DND-41 (cell line): ENCODE data around the gene EHD1.

Experiments used
- ATAC-seq: fragments of 200-7000 bp; cut with Tn5 transposase; 3 replicates; pipeline ENCODE4 v1.9.1; 2021; ENCODE audit warnings: low read depth; ENCODE audit not compliant: insufficient read depth
- DNase-seq: peaks from one replicate; pipeline ENCODE4 v3.0.0-alpha.2; 2020
- H2AFZ ChIP-seq: 2 replicates; pipeline ENCODE4 v1.6.0; 2012; ENCODE audit warnings: low read depth, low read length
- H3K27ac ChIP-seq: 2 replicates; pipeline ENCODE4 v1.5.1; 2012; ENCODE audit warnings: low read length, inconsistent platforms
- H3K27me3 ChIP-seq: fragments of 200-600 bp; sonication (generic); 2 replicates; pipeline ENCODE4 v1.6.0; 2012; ENCODE audit warnings: low read length, mild to moderate bottlenecking, inconsistent platforms; ENCODE audit not compliant: insufficient read depth, poor library complexity
- H3K36me3 ChIP-seq: 2 replicates; pipeline ENCODE4 v1.5.1; 2012; ENCODE audit warnings: low read length, inconsistent platforms; ENCODE audit not compliant: insufficient read depth
- H3K4me1 ChIP-seq: 2 replicates; pipeline ENCODE4 v1.5.1; 2012; ENCODE audit warnings: mild to moderate bottlenecking, low read length; ENCODE audit not compliant: insufficient read depth
- H3K4me2 ChIP-seq: 2 replicates; pipeline ENCODE4 v1.6.0; 2012; ENCODE audit warnings: mild to moderate bottlenecking, moderate library complexity, low read length, inconsistent platforms; ENCODE audit not compliant: insufficient read depth
- H3K4me3 ChIP-seq, 2 experiments: fragments of 200-600 bp in 1 of 2; shearing (Covaris generic) in 1 of 2; 2 replicates each; pipeline ENCODE4 v1.5.1; 2012 to 2016; ENCODE audit warnings: inconsistent platforms in 2 of 2, low read length in 2 of 2, mild to moderate bottlenecking in 2 of 2, low read depth in 1 of 2, moderate library complexity in 1 of 2
- H3K79me2 ChIP-seq: 2 replicates; pipeline ENCODE4 v1.6.0; 2012; ENCODE audit warnings: low read length, inconsistent platforms; ENCODE audit not compliant: insufficient read depth
- H3K9ac ChIP-seq: 2 replicates; pipeline ENCODE4 v1.6.0; 2012; ENCODE audit warnings: low read depth, mild to moderate bottlenecking, inconsistent platforms, low read length, moderate library complexity
- H3K9me3 ChIP-seq: 2 replicates; pipeline ENCODE4 v1.5.1; 2012; ENCODE audit warnings: low read length, moderate library complexity, mild to moderate bottlenecking, inconsistent platforms; ENCODE audit not compliant: insufficient read depth, severe bottlenecking
- H4K20me1 ChIP-seq: 2 replicates; pipeline ENCODE4 v1.6.0; 2012; ENCODE audit warnings: low read length; ENCODE audit not compliant: insufficient read depth
- CTCF ChIP-seq: IDR thresholded peaks from 2 replicates; pipeline ENCODE4 v1.5.1; 2012; ENCODE audit warnings: borderline replicate concordance, low read length, moderate library complexity, mild to moderate bottlenecking; ENCODE audit not compliant: poor library complexity, severe bottlenecking; ENCODE audit errors: extremely low read depth
- EZH2 ChIP-seq: IDR thresholded peaks from 3 replicates; pipeline ENCODE4 v1.6.1; 2012; ENCODE audit warnings: borderline replicate concordance, low read depth, mild to moderate bottlenecking, moderate library complexity, low read length, inconsistent platforms; ENCODE audit not compliant: severe bottlenecking

EHD1 gene

GRCh38 chr11:64809781-64810241 lies 68.6 kb downstream of the EHD1 start:
- TF ChIP-seq CTCF (no peak), EZH2 (no peak)
- H3K27ac ChIP-seq: peak overlapping the region; percentile 73
- peaks cover 36% of the 10 kb centered on the region for H3K36me3 ChIP-seq
- H4K20me1 ChIP-seq: 0 out of 2 replicates have a peak, but pooled peaks cover 6% of the 10 kb centered on the region
- peaks cover 18% of the 10 kb centered on the region for H3K79me2 ChIP-seq
- peaks cover 42% of the 10 kb centered on the region for H3K4me1 ChIP-seq
- H3K4me2 ChIP-seq: peak overlapping the region; percentile 92
- peak overlapping the region; percentile 98 for H2AFZ ChIP-seq
- no peaks in the 10 kb centered on the region for H3K9me3 ChIP-seq
- DNase-seq (no peak), ATAC-seq (peak; percentile 5; the same call in 2 of the 3 replicates)
- H3K9ac ChIP-seq: peak overlapping the region; percentile 74
- peak overlapping the region; percentile 81 to 83; a peak in 3 of 4 replicates for H3K4me3 ChIP-seq
- no peaks in the 10 kb centered on the region for H3K27me3 ChIP-seq

- no peak for ATAC-seq
- H3K9me3 ChIP-seq: no peaks in the 10 kb centered on the region
- peaks cover 18% of the 10 kb centered on the region for H3K79me2 ChIP-seq
These were observed 72.9 kb downstream of the EHD1 start for GRCh38 chr11:64805481-64805880.

GRCh38 chr11:64804346-64805210 lies 73.8 kb downstream of the EHD1 start:
- 0 out of 2 replicates have a peak, but pooled peaks cover 6% of the 10 kb centered on the region for H4K20me1 ChIP-seq
- peaks cover 38% of the 10 kb centered on the region for H3K36me3 ChIP-seq
- H3K9me3 ChIP-seq: no peaks in the 10 kb centered on the region
- H3K9ac ChIP-seq: peak overlapping the region; percentile 54
- ATAC-seq (no peak), DNase-seq (no peak)
- peak overlapping the region in 1 of 2 experiments; percentile 62; a peak in 2 of 4 replicates for H3K4me3 ChIP-seq
- peaks cover 12% of the 10 kb centered on the region for H3K79me2 ChIP-seq
- H3K4me1 ChIP-seq: peaks cover 61% of the 10 kb centered on the region
- no peak overlapping the region for H2AFZ ChIP-seq
- peak overlapping the region; percentile 75 for H3K4me2 ChIP-seq
- H3K27ac ChIP-seq: peak overlapping the region; percentile 62; the same call in 1 of the 2 replicates
- TF ChIP-seq EZH2 (no peak), CTCF (peak; percentile 36)
- no peaks in the 10 kb centered on the region for H3K27me3 ChIP-seq

More at GRCh38 chr11:64805481-64805880, 72.9 kb downstream of the EHD1 start:
- Histone ChIP-seq H4K20me1 (0 out of 2 replicates have a peak, but pooled peaks cover 6% of the 10 kb centered on the region), H2AFZ (no peak overlapping the region), H3K4me3 (no peak overlapping the region), H3K9ac (no peak overlapping the region), H3K4me1 (peaks cover 64% of the 10 kb centered on the region), H3K36me3 (peaks cover 38% of the 10 kb centered on the region), H3K27ac (no peak overlapping the region), H3K27me3 (no peaks in the 10 kb centered on the region), H3K4me2 (no peak overlapping the region)
- DNase-seq: no peak
- TF ChIP-seq EZH2 (no peak), CTCF (no peak)
